Aorta (tissue), 5 donors: ENCODE results near the gene CFAP99. TPM values are rescaled to one million over a fixed set of nuclear protein-coding genes. Genes with fewer than 3 reads are reported as not detected.

Experiments used
- ATAC-seq: fragments of 200-7000 bp; cut with Tn5 transposase; one replicate; pipeline ENCODE4 v1.9.1; 2022; ENCODE audit warnings: moderate library complexity; ENCODE audit not compliant: low FRiP score
- DNase-seq, 2 donors: peaks; one replicate each; pipeline ENCODE4 v3.0.0-alpha.2; 2020
- H3K27ac ChIP-seq, 2 donors: one replicate each; pipeline ENCODE4 v1.5.1; 2013; ENCODE audit warnings: low read length in 2 of 2, mild to moderate bottlenecking in 2 of 2, moderate library complexity in 2 of 2, control low read depth in 1 of 2, inconsistent platforms in 1 of 2, low read depth in 1 of 2
- H3K27me3 ChIP-seq, 2 donors: one replicate each; pipeline ENCODE4 v1.6.1; 2013; ENCODE audit warnings: control low read depth in 1 of 2, low read length in 1 of 2, mild to moderate bottlenecking in 1 of 2, moderate library complexity in 1 of 2; ENCODE audit not compliant: insufficient read depth in 2 of 2, control insufficient read depth in 1 of 2
- H3K36me3 ChIP-seq, 2 donors: one replicate each; pipeline ENCODE4 v1.6.1; 2013; ENCODE audit warnings: control low read depth in 1 of 2, low read length in 1 of 2, mild to moderate bottlenecking in 1 of 2; ENCODE audit not compliant: insufficient read depth in 2 of 2, control insufficient read depth in 1 of 2
- H3K4me1 ChIP-seq, 2 donors: one replicate each; pipeline ENCODE4 v1.6.1; 2013; ENCODE audit warnings: low read length in 2 of 2, control low read depth in 1 of 2, mild to moderate bottlenecking in 1 of 2, moderate library complexity in 1 of 2; ENCODE audit not compliant: insufficient read depth in 2 of 2, control insufficient read depth in 1 of 2
- H3K4me3 ChIP-seq, 2 donors: one replicate each; pipeline ENCODE4 v1.5.1; 2013; ENCODE audit warnings: low read length in 2 of 2, control low read depth in 1 of 2, mild to moderate bottlenecking in 1 of 2
- H3K9me3 ChIP-seq: one replicate; pipeline ENCODE4 v1.6.1; 2013; ENCODE audit warnings: mild to moderate bottlenecking, low read length; ENCODE audit not compliant: control insufficient read depth
- WGBS, 2 donors: extraction: QIAGEN DNeasy Blood & Tissue Kit; methylation state at CpG; one replicate each; pipeline ENCODE4 v1.1.7; 2013; 5-methylcytosine and 5-hydroxymethylcytosine counted together
- intact Hi-C, 2 donors: fragments of 100-400 bp; cut with DNase I; formaldehyde crosslinking; loops; one replicate each; pipeline versions ENCODE4 v1.14.2 to v1.15.0; 2022
- polyA plus RNA-seq, 2 donors: library from polyadenylated mRNA; stranded (reverse); fragments of 200-250 nt; gene quantifications; one replicate each; pipeline ENCODE4 v1.2.3, GENCODE V29; 2013
- total RNA-seq, 2 donors: library from RNA; stranded (reverse); fragmentation: NEBNext Ultra II Directional; extraction: Animal tissue kit (Norgen Biotek cat#: 25700); gene quantifications; one replicate each; pipeline ENCODE4 v1.2.1, GENCODE V29; 2021
- donor health status: healthy with polysubstance abuse.
- donor health status: Bipolar disorder and iron deficiency.
- donor health status: DM: no; HTN: no; CAD: no.
- donor health status: DM: no; HTN: no; CAD: no.
- donor health status: DM: yes; HTN: yes; CAD: no.

CFAP99 gene
- total and polyA plus RNA-seq, 4 donors, result 0.13 TPM; not detected in 3

DNA sequence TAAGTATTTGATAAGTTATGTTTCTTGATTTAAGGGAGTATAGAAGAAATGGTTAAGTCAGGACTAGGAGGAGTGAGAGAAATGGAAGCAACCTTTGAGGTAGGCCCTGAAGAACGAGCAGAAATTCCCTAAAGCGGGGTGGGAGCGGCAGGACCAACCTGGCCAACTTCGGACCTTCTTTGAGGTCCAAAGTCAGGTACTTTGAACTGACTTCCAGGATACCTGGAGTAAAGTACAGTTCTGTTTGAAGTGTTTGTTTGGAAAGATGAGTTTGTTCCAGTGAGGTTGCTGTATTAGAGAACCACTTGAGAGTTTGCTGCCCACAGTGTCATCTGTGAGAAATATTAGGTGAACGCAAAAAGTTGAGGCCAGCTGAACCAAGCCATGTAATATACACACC, 61.9 kb downstream of the CFAP99 start:
- Histone ChIP-seq H3K36me3 (no peaks in the 10 kb centered on the region), H3K9me3 (no peaks in the 10 kb centered on the region), H3K4me1 (peaks cover 2 to 5% of the 10 kb centered on the region in 2 donors), H3K4me3 (no peak overlapping the region), H3K27ac (no peak overlapping the region), H3K27me3 (no peaks in the 10 kb centered on the region)
- 94% methylated on average over 5 of the region's 5 CpGs for WGBS, 2 donors
- DNase-seq (peak in 1 of 2 donors; percentile 35), ATAC-seq (no peak)
- intact Hi-C loops, result no loop called here

DNA sequence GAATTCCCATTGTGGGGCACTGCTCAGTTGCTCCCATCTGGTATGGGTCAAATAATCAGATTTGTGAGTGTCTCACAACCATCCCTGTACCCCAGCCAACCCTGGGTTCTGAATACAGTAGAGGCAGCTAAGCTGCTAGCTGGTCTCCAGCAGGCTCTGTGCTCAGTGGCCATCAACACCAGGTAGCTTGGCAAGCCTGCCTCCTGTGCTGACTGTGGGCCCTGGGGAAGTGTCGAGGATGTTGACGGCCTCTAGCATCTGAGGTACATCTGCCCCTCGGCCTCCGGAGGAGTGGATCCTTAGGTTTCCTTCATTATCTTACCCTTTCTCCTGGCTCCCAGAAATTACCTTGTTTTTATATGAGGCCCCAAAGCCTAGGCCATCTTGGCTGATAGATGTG, 63.4 kb downstream of the CFAP99 start:
- DNase-seq (peak in 1 of 2 donors; percentile 73), ATAC-seq (no peak)
- intact Hi-C loops, result no loop called here
- Histone ChIP-seq H3K4me3 (no peak overlapping the region), H3K9me3 (no peaks in the 10 kb centered on the region), H3K4me1 (peaks cover 2 to 5% of the 10 kb centered on the region in 2 donors), H3K27me3 (no peaks in the 10 kb centered on the region), H3K27ac (no peak overlapping the region), H3K36me3 (no peaks in the 10 kb centered on the region)
- 84 to 88% methylated on average over 4 of the region's 4 CpGs for WGBS, 2 donors

DNA sequence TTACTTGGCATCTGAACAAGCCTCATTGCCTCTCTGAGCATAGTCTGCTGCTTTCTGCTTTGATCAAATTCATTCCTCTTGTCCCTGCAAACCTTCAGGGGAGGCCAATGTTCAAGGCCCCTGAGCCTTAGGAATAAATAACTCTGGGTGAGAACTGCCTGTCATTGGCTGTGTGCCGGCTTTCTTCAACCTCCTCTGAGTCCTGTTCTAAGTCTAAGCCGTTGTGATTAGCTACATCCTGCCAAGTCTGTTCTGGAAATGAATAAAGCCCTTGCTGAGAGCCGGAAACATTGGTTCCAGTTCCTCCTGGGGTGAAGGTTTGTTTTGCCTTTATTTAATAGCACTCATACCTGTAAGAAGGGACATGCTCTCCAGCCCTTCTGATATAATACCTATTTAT, 63.9 kb downstream of the CFAP99 start:
- intact Hi-C loops, result no loop called here
- no peak overlapping the region for H3K4me3 ChIP-seq

DNA sequence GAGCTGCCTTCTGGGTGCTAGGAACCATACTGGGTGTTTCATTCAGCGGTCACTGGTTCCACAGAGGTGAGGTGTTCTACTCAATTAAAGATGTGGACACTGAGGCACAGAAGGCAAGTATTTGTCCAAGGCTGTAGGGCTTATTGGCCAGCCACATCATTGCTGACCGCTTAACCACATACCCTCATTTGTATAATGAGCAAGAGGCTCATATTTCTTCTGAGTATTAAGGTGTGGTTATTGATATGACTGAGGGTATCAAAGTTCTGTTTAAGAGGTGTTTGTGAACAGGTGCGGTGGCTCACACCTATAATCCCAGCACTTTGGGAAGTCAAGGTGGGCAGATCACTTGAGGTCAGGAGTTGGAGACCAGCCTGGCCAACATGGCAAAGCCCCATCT, 64.5 kb downstream of the CFAP99 start:
- H3K27ac ChIP-seq, result no peak overlapping the region
- no peaks in the 10 kb centered on the region for H3K9me3 ChIP-seq
- no peaks in the 10 kb centered on the region for H3K27me3 ChIP-seq
- whole genome bisulfite sequencing, 2 donors, result 98 to 99% methylated on average over 3 of the region's 3 CpGs
- ATAC-seq (no peak), DNase-seq (no peak)
- H3K4me3 ChIP-seq, result no peak overlapping the region
- no peaks in the 10 kb centered on the region for H3K36me3 ChIP-seq
- intact Hi-C loops, result no loop called here
- H3K4me1 ChIP-seq, result peaks cover 0 to 5% of the 10 kb centered on the region in 2 donors

More for the DNA sequence above, 63.9 kb downstream of the CFAP99 start:
- Histone ChIP-seq H3K9me3 (no peaks in the 10 kb centered on the region), H3K36me3 (no peaks in the 10 kb centered on the region), H3K4me1 (peaks cover 0 to 5% of the 10 kb centered on the region in 2 donors), H3K27ac (no peak overlapping the region), H3K27me3 (no peaks in the 10 kb centered on the region)
- ATAC-seq, result no peak
- WGBS, 2 donors, result 0 to 1% methylated on average over 3 of the region's 3 CpGs
- DNase-seq, result peak in 1 of 2 donors; percentile 51

DNA sequence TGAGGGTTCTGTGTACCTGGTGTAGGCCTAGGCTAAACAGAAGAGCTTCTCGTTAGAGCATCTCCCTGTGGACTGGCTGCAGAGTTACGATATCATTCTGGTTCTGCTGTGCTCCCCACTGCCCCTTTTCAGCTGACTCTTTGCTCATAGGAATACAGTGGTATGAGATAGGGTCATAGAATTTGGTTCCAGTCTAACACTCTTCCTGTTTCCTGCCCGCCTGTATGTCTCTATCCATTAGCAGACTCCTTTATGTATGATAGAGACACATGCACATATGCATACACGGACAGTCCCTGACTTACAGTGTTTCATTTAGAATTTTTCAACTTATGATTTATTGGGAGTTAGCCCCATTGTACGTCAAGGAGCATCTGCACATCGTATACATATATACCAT, 65.4 kb downstream of the CFAP99 start:
- Histone ChIP-seq H3K27ac (no peak overlapping the region), H3K4me1 (peaks cover 0 to 5% of the 10 kb centered on the region in 2 donors), H3K9me3 (no peaks in the 10 kb centered on the region), H3K36me3 (no peaks in the 10 kb centered on the region), H3K27me3 (no peaks in the 10 kb centered on the region), H3K4me3 (no peak overlapping the region)
- ATAC-seq (no peak), DNase-seq (peak in 1 of 2 donors; percentile 5)
- WGBS, 2 donors, result 88 to 89% methylated on average over 6 of the region's 6 CpGs
- intact Hi-C loops, result no loop called here

DNA sequence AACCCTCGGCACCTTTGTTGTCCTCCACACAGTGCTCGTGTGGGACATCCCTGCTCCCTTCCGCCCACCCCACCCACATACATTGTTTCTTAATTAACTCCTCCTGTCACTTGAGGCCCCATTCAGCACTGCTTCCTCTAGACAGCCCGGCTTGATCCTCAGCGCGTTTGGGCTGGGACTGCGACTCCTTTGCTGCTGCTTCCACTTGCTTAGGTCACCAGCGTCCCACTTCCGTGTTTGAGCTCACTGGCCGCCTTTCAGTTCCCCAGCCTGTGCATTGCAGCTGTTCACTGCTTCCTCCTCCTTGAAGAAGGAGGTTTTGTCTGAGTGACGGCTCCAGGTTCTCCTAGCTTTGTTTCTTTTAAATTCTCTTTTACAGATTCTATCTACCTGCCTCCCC, 66.2 kb downstream of the CFAP99 start:
- Histone ChIP-seq H3K9me3 (no peaks in the 10 kb centered on the region), H3K27me3 (no peaks in the 10 kb centered on the region), H3K36me3 (no peaks in the 10 kb centered on the region), H3K27ac (no peak overlapping the region), H3K4me3 (no peak overlapping the region), H3K4me1 (peaks cover 0 to 5% of the 10 kb centered on the region in 2 donors)
- DNase-seq (peak; percentile 78 to 89), ATAC-seq (peak; percentile 61)
- WGBS, 2 donors, result 68 to 73% methylated on average over 11 of the region's 11 CpGs
- intact Hi-C loops, result no loop called here

DNA sequence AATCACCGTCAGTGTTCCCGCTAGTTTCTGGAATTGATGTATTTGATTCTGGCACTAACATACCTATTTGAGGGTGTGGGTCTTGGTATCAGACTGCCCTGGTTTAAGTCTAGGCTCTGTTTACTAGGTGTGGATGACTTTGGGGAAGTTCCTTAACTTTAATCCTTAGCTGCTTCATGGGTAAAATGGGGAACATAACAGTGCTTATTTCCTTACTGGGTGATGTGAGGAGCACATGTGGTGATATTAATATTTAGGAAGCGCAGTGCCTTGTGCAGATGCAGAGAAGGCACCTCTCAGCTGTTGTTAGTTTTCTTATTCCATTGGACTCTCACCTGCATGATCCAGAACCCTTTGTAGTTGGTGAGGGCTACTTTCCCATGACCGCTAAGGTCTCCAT, 67.2 kb downstream of the CFAP99 start:
- no peaks in the 10 kb centered on the region for H3K36me3 ChIP-seq
- H3K9me3 ChIP-seq, result no peaks in the 10 kb centered on the region
- ATAC-seq (no peak), DNase-seq (no peak)
- H3K4me1 ChIP-seq, result peaks cover 0 to 1% of the 10 kb centered on the region in 2 donors
- H3K27me3 ChIP-seq, result no peaks in the 10 kb centered on the region
- 95 to 98% methylated on average over 4 of the region's 4 CpGs for WGBS, 2 donors
- no peak overlapping the region for H3K4me3 ChIP-seq
- H3K27ac ChIP-seq, result no peak overlapping the region
- intact Hi-C loops, result no loop called here

DNA sequence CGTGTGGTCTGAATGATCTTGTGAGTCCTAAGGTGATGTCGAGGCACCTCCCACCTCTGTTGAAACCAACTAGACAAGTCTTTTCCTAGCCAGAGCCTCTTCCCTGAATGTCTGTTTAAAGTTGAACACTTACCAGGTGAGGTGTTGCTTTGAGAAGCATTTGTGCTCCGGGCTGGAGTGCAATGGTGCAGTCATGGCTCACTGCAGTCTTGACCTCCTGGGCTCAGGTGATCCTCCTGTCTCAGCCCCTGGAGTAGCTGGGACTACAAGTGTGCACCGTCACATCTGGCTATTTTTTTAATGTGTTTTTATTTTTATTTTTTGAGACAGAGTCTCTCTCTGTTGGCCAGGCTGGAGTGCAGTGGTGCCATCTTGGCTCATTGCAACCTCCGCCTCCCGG, 68.2 kb downstream of the CFAP99 start:
- Histone ChIP-seq H3K4me1 (no peaks in the 10 kb centered on the region), H3K4me3 (no peak overlapping the region), H3K27me3 (no peaks in the 10 kb centered on the region), H3K36me3 (no peaks in the 10 kb centered on the region), H3K27ac (no peak overlapping the region), H3K9me3 (no peaks in the 10 kb centered on the region)
- DNase-seq (peak in 1 of 2 donors; percentile 16), ATAC-seq (no peak)
- intact Hi-C loops, result no loop called here
- WGBS, 2 donors, result 96 to 97% methylated on average over 6 of the region's 6 CpGs

DNA sequence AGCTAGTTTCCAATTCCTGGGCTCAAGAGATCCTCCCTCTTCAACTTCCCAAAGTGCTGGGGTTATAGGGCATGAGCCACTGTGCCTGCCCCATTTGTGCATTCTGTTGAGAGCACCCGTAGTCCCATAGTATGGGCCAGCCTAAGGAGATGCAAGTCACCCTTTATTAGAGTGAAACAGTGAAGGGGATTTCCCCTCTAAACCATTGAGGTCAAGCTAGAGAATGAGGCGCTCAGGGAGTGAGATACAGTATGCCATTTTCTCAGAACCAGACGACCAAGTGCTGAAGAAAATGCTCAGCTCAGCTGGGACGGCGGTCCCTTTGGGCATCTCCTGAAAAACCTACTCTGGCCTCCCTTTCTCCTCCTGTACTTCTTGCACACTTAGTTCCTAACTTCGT, 68.9 kb downstream of the CFAP99 start:
- peak in 1 of 2 donors; percentile 6 for DNase-seq
- no peak overlapping the region for H3K4me3 ChIP-seq
- intact Hi-C loops, result no loop called here
- H3K36me3 ChIP-seq, result peaks cover 0 to under 1% of the 10 kb centered on the region in 2 donors
- no peak overlapping the region for H3K27ac ChIP-seq
- ATAC-seq, result no peak
- no peaks in the 10 kb centered on the region for H3K9me3 ChIP-seq
- no peaks in the 10 kb centered on the region for H3K4me1 ChIP-seq
- no peaks in the 10 kb centered on the region for H3K27me3 ChIP-seq
- WGBS, 2 donors, result 88 to 90% methylated on average over 6 of the region's 6 CpGs
